GM06990 (cell line): Measurements from ENCODE around the gene NFILZ.
"Not testable (repeated sequence)": the region's sequence is repeated elsewhere in the genome, so short reads cannot be mapped to it uniquely, and the experiment has no call there.

Experiments used
- DNase-seq: peaks from one replicate; pipeline ENCODE4 v3.0.0-alpha.2; 2011; ENCODE audit not compliant: insufficient read length; ENCODE audit errors: extremely low read depth
- H3K27me3 ChIP-seq: replicated peaks from 2 replicates; pipeline ENCODE4 v1.6.0; 2011; ENCODE audit warnings: low read length; ENCODE audit not compliant: control insufficient read depth, insufficient read depth
- H3K36me3 ChIP-seq: 2 replicates; pipeline ENCODE4 v1.5.1; 2011; ENCODE audit warnings: low read length; ENCODE audit not compliant: control insufficient read depth, insufficient read depth
- H3K4me3 ChIP-seq: replicated peaks from 2 replicates; pipeline ENCODE4 v1.5.1; 2011; ENCODE audit warnings: low read depth, mild to moderate bottlenecking, control low read depth, low read length
- CTCF ChIP-seq: IDR thresholded peaks from 2 replicates; pipeline ENCODE4 v1.5.1; 2011; ENCODE audit warnings: low read length, control low read depth, mild to moderate bottlenecking, inconsistent platforms; ENCODE audit not compliant: insufficient read depth, poor library complexity, severe bottlenecking

The NFILZ gene

GRCh38 chr19:8612807-8613171 lies 17.6 kb upstream of the NFILZ start:
- no peak overlapping the region for H3K4me3 ChIP-seq
- H3K36me3 ChIP-seq, result no peaks in the 10 kb centered on the region
- no peaks in the 10 kb centered on the region; the same call in 1 of the 2 replicates for H3K27me3 ChIP-seq
- no peak for DNase-seq
- TF ChIP-seq CTCF, result no peak

GRCh38 chr19:8614455-8614854 lies 16.0 kb upstream of the NFILZ start:
- no peak for DNase-seq
- no peak for TF ChIP-seq CTCF
- Histone ChIP-seq H3K27me3 (no peaks in the 10 kb centered on the region), H3K36me3 (no peaks in the 10 kb centered on the region), H3K4me3 (no peak overlapping the region)

- no peaks in the 10 kb centered on the region for H3K27me3 ChIP-seq
- TF ChIP-seq CTCF, result no peak
These were observed 15.4 kb upstream of the NFILZ start for GRCh38 chr19:8615024-8615423.

GRCh38 chr19:8615813-8616596 lies 14.4 kb upstream of the NFILZ start:
- Histone ChIP-seq H3K36me3 (no peaks in the 10 kb centered on the region), H3K4me3 (no peak overlapping the region), H3K27me3 (no peaks in the 10 kb centered on the region)
- peak; percentile 89 for TF ChIP-seq CTCF
- no peak for DNase-seq

More at GRCh38 chr19:8615024-8615423, 15.4 kb upstream of the NFILZ start:
- Histone ChIP-seq H3K36me3 (no peaks in the 10 kb centered on the region), H3K4me3 (no peak overlapping the region)
- no peak for DNase-seq

- H3K36me3 ChIP-seq, result no peaks in the 10 kb centered on the region
- no peaks in the 10 kb centered on the region for H3K27me3 ChIP-seq
- H3K4me3 ChIP-seq, result no peak overlapping the region
- no peak for TF ChIP-seq CTCF
- DNase-seq, result no peak
These were observed 13.6 kb upstream of the NFILZ start for GRCh38 chr19:8616861-8617260.

- DNase-seq, H3K27me3 ChIP-seq, H3K36me3 ChIP-seq, H3K4me3 ChIP-seq: not testable (repeated sequence)
These were observed 13.1 kb upstream of the NFILZ start for GRCh38 chr19:8617325-8617724.
